Keratinocyte (primary cell): ENCODE measurements around the gene KCNS3.

Experiments
- EZH2 ChIP-seq: IDR thresholded peaks from one replicate; pipeline ENCODE4 v1.6.1; 2012; ENCODE audit warnings: inconsistent platforms, mild to moderate bottlenecking, low read length, moderate library complexity
- TF ChIP-seq, protein P1 (sequence below), 3 experiments: IDR thresholded peaks in 1 of 3; conservative IDR thresholded peaks in 1 of 3; optimal IDR thresholded peaks in 1 of 3; 2 replicates in 2 of 3; 3 replicates in 1 of 3; pipeline versions ENCODE3 to v1.5.1; 2011; ENCODE audit warnings: low read length in 3 of 3, mild to moderate bottlenecking in 3 of 3, moderate library complexity in 2 of 3, control low read depth in 1 of 3, inconsistent platforms in 1 of 3; ENCODE audit not compliant: insufficient read depth in 2 of 3; ENCODE audit errors: extremely low read depth in 1 of 3

DNA sequence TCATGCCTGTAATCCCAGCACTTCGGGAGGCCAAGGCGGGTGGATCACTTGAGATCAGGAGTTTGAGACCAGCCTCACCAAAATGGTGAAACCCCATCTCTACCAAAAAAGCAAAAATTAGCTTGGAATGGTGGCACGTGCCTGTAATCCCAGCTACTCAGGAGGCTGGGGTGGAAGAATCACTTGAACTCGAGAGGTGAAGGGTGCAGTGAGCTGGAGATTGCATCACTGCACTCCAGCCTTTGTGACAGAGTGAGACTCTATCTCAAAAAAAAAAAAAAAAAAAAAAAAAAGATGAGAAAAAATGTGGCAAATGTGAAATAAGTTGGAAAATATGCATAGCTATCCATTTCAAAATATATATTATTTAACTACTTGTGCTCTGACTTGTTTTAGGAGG lies 65.0 kb downstream of the KCNS3 start:
- TF ChIP-seq, protein P1, sequence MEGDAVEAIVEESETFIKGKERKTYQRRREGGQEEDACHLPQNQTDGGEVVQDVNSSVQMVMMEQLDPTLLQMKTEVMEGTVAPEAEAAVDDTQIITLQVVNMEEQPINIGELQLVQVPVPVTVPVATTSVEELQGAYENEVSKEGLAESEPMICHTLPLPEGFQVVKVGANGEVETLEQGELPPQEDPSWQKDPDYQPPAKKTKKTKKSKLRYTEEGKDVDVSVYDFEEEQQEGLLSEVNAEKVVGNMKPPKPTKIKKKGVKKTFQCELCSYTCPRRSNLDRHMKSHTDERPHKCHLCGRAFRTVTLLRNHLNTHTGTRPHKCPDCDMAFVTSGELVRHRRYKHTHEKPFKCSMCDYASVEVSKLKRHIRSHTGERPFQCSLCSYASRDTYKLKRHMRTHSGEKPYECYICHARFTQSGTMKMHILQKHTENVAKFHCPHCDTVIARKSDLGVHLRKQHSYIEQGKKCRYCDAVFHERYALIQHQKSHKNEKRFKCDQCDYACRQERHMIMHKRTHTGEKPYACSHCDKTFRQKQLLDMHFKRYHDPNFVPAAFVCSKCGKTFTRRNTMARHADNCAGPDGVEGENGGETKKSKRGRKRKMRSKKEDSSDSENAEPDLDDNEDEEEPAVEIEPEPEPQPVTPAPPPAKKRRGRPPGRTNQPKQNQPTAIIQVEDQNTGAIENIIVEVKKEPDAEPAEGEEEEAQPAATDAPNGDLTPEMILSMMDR (optimal IDR thresholded peaks at IDR 0.05 in 1 of 3, IDR thresholded peaks at IDR 0.05 in 1 of 3, conservative IDR thresholded peaks at IDR 0.05 in 1 of 3; ENCODE audit: extremely low read depth in 1 of 3, insufficient read depth in 2 of 3, low read length in 3 of 3), result no peak
- no peak for TF ChIP-seq EZH2
